CD4-positive, alpha-beta memory T cell (primary cell): Measurements from ENCODE around the gene KCNQ1. TPM values are rescaled to one million over a fixed set of nuclear protein-coding genes. Genes with fewer than 3 reads are reported as not detected.
A peak's percentile ranks its signal among the peaks of the same experiment; 100 is the strongest.

ENCODE experiments used
- CTCF ChIA-PET: fragments of 350-600 bp; sonication (Branson Sonifier 250); formaldehyde crosslinking; loops from one replicate; lab custom pipeline; 2021; ENCODE audit warnings: inconsistent platforms; ENCODE audit not compliant: partially characterized antibody; lab: Charles Lee
- POLR2A ChIA-PET: fragments of 350-600 bp; sonication (Branson Sonifier 250); formaldehyde crosslinking; loops from one replicate; lab custom pipeline; 2021; ENCODE audit not compliant: partially characterized antibody; lab: Charles Lee
- DNase-seq, 5 donors: peaks; one replicate each; pipeline versions ENCODE4 v3.0.0 to v3.0.0-alpha.2; 2020 to 2022; ENCODE audit warnings: mixed read lengths in 1 of 5
- H3K27ac ChIP-seq: one replicate; pipeline ENCODE4 v1.7.0; 2013; ENCODE audit warnings: low read depth, low read length
- H3K27me3 ChIP-seq: 2 replicates; pipeline ENCODE4 v1.7.0; 2013; ENCODE audit warnings: mild to moderate bottlenecking, low read length, moderate library complexity; ENCODE audit not compliant: insufficient read depth
- H3K36me3 ChIP-seq: 2 replicates; pipeline ENCODE4 v1.7.0; 2013; ENCODE audit warnings: mild to moderate bottlenecking, low read length, moderate library complexity; ENCODE audit not compliant: insufficient read depth
- H3K4me1 ChIP-seq: 2 replicates; pipeline ENCODE4 v1.7.0; 2013; ENCODE audit warnings: mild to moderate bottlenecking, low read length, moderate library complexity; ENCODE audit not compliant: insufficient read depth
- H3K4me3 ChIP-seq, 2 donors: one replicate each; pipeline ENCODE4 v1.7.0; 2013; ENCODE audit warnings: low read length in 2 of 2, mild to moderate bottlenecking in 1 of 2
- H3K9me3 ChIP-seq, 2 donors: one replicate each; pipeline ENCODE4 v1.7.0; 2013; ENCODE audit warnings: low read length in 2 of 2, control low read depth in 1 of 2; ENCODE audit not compliant: control insufficient read depth in 1 of 2
- H3K27ac Mint-ChIP-seq, 7 donors: one replicate each; pipeline ENCODE4 v1.8.0; 2020 to 2021; ENCODE audit warnings: mixed read lengths in 7 of 7, mild to moderate bottlenecking in 6 of 7, inconsistent platforms in 3 of 7, moderate library complexity in 3 of 7
- H3K27me3 Mint-ChIP-seq, 2 donors: one replicate each; pipeline ENCODE4 v1.8.0; 2020 to 2021; ENCODE audit warnings: mixed read lengths in 2 of 2
- H3K36me3 Mint-ChIP-seq, 2 donors: one replicate each; pipeline ENCODE4 v1.8.0; 2020 to 2021; ENCODE audit warnings: mixed read lengths in 2 of 2, inconsistent platforms in 1 of 2, mild to moderate bottlenecking in 1 of 2
- H3K4me1 Mint-ChIP-seq, 4 donors: one replicate each; pipeline ENCODE4 v1.8.0; 2020 to 2021; ENCODE audit warnings: mixed read lengths in 4 of 4, mild to moderate bottlenecking in 1 of 4
- H3K4me3 Mint-ChIP-seq, 8 donors: one replicate each; pipeline ENCODE4 v1.8.0; 2020 to 2021; ENCODE audit warnings: mixed read lengths in 8 of 8, mild to moderate bottlenecking in 7 of 8, moderate library complexity in 6 of 8, inconsistent platforms in 3 of 8
- H3K9me3 Mint-ChIP-seq, 8 donors: one replicate each; pipeline ENCODE4 v1.8.0; 2020 to 2021; ENCODE audit warnings: mixed read lengths in 8 of 8, mild to moderate bottlenecking in 5 of 8, inconsistent platforms in 3 of 8, moderate library complexity in 1 of 8
- intact Hi-C: fragments of 100-400 bp; cut with micrococcal nuclease; formaldehyde crosslinking; loops from one replicate; pipeline ENCODE4 v1.15.1; 2023
- polyA plus RNA-seq, 2 donors: library from polyadenylated mRNA; unstranded; fragments of 300-500 nt; fragmentation: Illumina TruSeq; gene quantifications; one replicate each; pipeline ENCODE4 v1.2.3, GENCODE V29; 2021
- total RNA-seq, 2 experiments: library from RNA; stranded (reverse); gene quantifications; one replicate each; pipeline ENCODE4 v1.2.3, GENCODE V29; 2021

Gene KCNQ1
- total and polyA plus RNA-seq, 4 experiments from 2014 or later: 5.4 to 21.7 (median 21.5) TPM

GRCh38 chr11:2729841-2730240, 285.0 kb downstream of the KCNQ1 start:
- no peak overlapping the region for H3K4me3 Mint-ChIP-seq
- H3K4me3 ChIP-seq: no peak overlapping the region
- peak overlapping the region in 1 of 7 donors; percentile 5 for H3K27ac Mint-ChIP-seq
- H3K27ac ChIP-seq: no peak overlapping the region
- no peaks in the 10 kb centered on the region for H3K36me3 ChIP-seq
- H3K4me1 ChIP-seq: no peaks in the 10 kb centered on the region
- ChIA-PET CTCF (no interaction called here), POLR2A (no interaction called here)
- H3K9me3 Mint-ChIP-seq: peaks cover 0 to 4% (median 0%) of the 10 kb centered on the region in 8 donors
- no peaks in the 10 kb centered on the region for H3K9me3 ChIP-seq
- no peaks in the 10 kb centered on the region for H3K27me3 ChIP-seq
- H3K27me3 Mint-ChIP-seq: no peaks in the 10 kb centered on the region
- intact Hi-C loops: no loop called here
- H3K4me1 Mint-ChIP-seq: peaks cover 0 to 3% (median 0%) of the 10 kb centered on the region in 4 donors
- H3K36me3 Mint-ChIP-seq: no peaks in the 10 kb centered on the region
- no peak for DNase-seq

- peaks cover 0 to 3% (median 0%) of the 10 kb centered on the region in 4 donors for H3K4me1 Mint-ChIP-seq
- peaks cover 0 to 4% (median 0%) of the 10 kb centered on the region in 8 donors for H3K9me3 Mint-ChIP-seq
- H3K9me3 ChIP-seq: no peaks in the 10 kb centered on the region
- no peak overlapping the region for H3K4me3 ChIP-seq
- ChIA-PET POLR2A (no interaction called here), CTCF (no interaction called here)
- DNase-seq: no peak
- H3K27ac ChIP-seq: no peak overlapping the region
- no peaks in the 10 kb centered on the region for H3K27me3 ChIP-seq
- no peaks in the 10 kb centered on the region for H3K4me1 ChIP-seq
- no peak overlapping the region for H3K27ac Mint-ChIP-seq
- intact Hi-C loops: no loop called here
- H3K27me3 Mint-ChIP-seq: no peaks in the 10 kb centered on the region
- no peaks in the 10 kb centered on the region for H3K36me3 Mint-ChIP-seq
- H3K36me3 ChIP-seq: no peaks in the 10 kb centered on the region
- no peak overlapping the region for H3K4me3 Mint-ChIP-seq
Observed at GRCh38 chr11:2730272-2731129, 285.7 kb downstream of the KCNQ1 start.

- CTCF ChIA-PET: no interaction called here
- Histone ChIP-seq H3K36me3 (no peaks in the 10 kb centered on the region), H3K27me3 (no peaks in the 10 kb centered on the region), H3K9me3 (no peaks in the 10 kb centered on the region), H3K27ac (no peak overlapping the region), H3K4me3 (no peak overlapping the region), H3K4me1 (no peaks in the 10 kb centered on the region)
- Mint-ChIP-seq H3K36me3 (no peaks in the 10 kb centered on the region), H3K27me3 (no peaks in the 10 kb centered on the region), H3K4me1 (no peaks in the 10 kb centered on the region), H3K4me3 (no peak overlapping the region), H3K9me3 (peaks cover 0 to 4% (median 0%) of the 10 kb centered on the region in 8 donors), H3K27ac (no peak overlapping the region)
- POLR2A ChIA-PET: no interaction called here
- intact Hi-C loops: no loop called here
- no peak for DNase-seq
Observed at GRCh38 chr11:2731130-2732125, 286.6 kb downstream of the KCNQ1 start.

- no peak overlapping the region for H3K27ac Mint-ChIP-seq
- CTCF ChIA-PET: no interaction called here
- intact Hi-C loops: no loop called here
Observed at GRCh38 chr11:2732261-2732939, 287.6 kb downstream of the KCNQ1 start.

GRCh38 chr11:2732940-2733628, 288.3 kb downstream of the KCNQ1 start:
- H3K36me3 ChIP-seq: no peaks in the 10 kb centered on the region
- no peak for DNase-seq
- peaks cover 0 to 4% (median 0%) of the 10 kb centered on the region in 8 donors for H3K9me3 Mint-ChIP-seq
- H3K36me3 Mint-ChIP-seq: no peaks in the 10 kb centered on the region
- H3K4me1 Mint-ChIP-seq: no peaks in the 10 kb centered on the region
- no peaks in the 10 kb centered on the region for H3K27me3 ChIP-seq
- no peaks in the 10 kb centered on the region for H3K4me1 ChIP-seq
- CTCF ChIA-PET: no interaction called here
- H3K27me3 Mint-ChIP-seq: no peaks in the 10 kb centered on the region
- H3K4me3 ChIP-seq: no peak overlapping the region
- intact Hi-C loops: no loop called here
- POLR2A ChIA-PET: no interaction called here
- no peaks in the 10 kb centered on the region for H3K9me3 ChIP-seq
- no peak overlapping the region for H3K4me3 Mint-ChIP-seq
- no peak overlapping the region for H3K27ac Mint-ChIP-seq
- H3K27ac ChIP-seq: no peak overlapping the region

More at GRCh38 chr11:2732261-2732939, 287.6 kb downstream of the KCNQ1 start:
- Mint-ChIP-seq H3K4me1 (no peaks in the 10 kb centered on the region), H3K36me3 (no peaks in the 10 kb centered on the region), H3K4me3 (no peak overlapping the region), H3K27me3 (no peaks in the 10 kb centered on the region), H3K9me3 (peaks cover 0 to 4% (median 0%) of the 10 kb centered on the region in 8 donors)
- no peak for DNase-seq
- H3K4me1 ChIP-seq: no peaks in the 10 kb centered on the region
- H3K27me3 ChIP-seq: no peaks in the 10 kb centered on the region
- H3K9me3 ChIP-seq: no peaks in the 10 kb centered on the region
- H3K27ac ChIP-seq: no peak overlapping the region
- H3K36me3 ChIP-seq: no peaks in the 10 kb centered on the region
- POLR2A ChIA-PET: no interaction called here
- H3K4me3 ChIP-seq: no peak overlapping the region

GRCh38 chr11:2734181-2735052, 289.6 kb downstream of the KCNQ1 start:
- POLR2A ChIA-PET: no interaction called here
- H3K4me3 ChIP-seq: no peak overlapping the region
- no peak for DNase-seq
- no peak overlapping the region for H3K27ac Mint-ChIP-seq
- H3K4me1 ChIP-seq: no peaks in the 10 kb centered on the region
- H3K27ac ChIP-seq: no peak overlapping the region
- CTCF ChIA-PET: no interaction called here
- no peaks in the 10 kb centered on the region for H3K9me3 ChIP-seq
- H3K27me3 Mint-ChIP-seq: no peaks in the 10 kb centered on the region
- peaks cover 0 to 4% (median 0%) of the 10 kb centered on the region in 8 donors for H3K9me3 Mint-ChIP-seq
- no peaks in the 10 kb centered on the region for H3K36me3 ChIP-seq
- no peaks in the 10 kb centered on the region for H3K4me1 Mint-ChIP-seq
- H3K27me3 ChIP-seq: no peaks in the 10 kb centered on the region
- intact Hi-C loops: no loop called here
- H3K36me3 Mint-ChIP-seq: no peaks in the 10 kb centered on the region
- H3K4me3 Mint-ChIP-seq: no peak overlapping the region
